Gastrocnemius medialis (tissue), 4 donors: Measurements from ENCODE around the gene USP24. TPM values are rescaled to one million over a fixed set of nuclear protein-coding genes. Genes with fewer than 3 reads are reported as not detected.

Experiments used
- ATAC-seq, 2 donors: fragments of 150-250 bp; one replicate each; pipeline ENCODE4 v1.9.1; 2016
- DNase-seq, 2 donors: peaks; one replicate each; pipeline ENCODE4 v3.0.0-alpha.2; 2019
- H3K27ac ChIP-seq, 4 donors: fragments of 200-600 bp; sonication (generic); 1 replicate in 1 of 4; 2 replicates in 3 of 4; pipeline ENCODE4 v1.5.1; 2016 to 2018; ENCODE audit warnings: mild to moderate bottlenecking in 2 of 4, moderate library complexity in 1 of 4
- H3K27me3 ChIP-seq, 3 donors: fragments of 200-600 bp; sonication (generic) in 2 of 3; 1 replicate in 1 of 3; 2 replicates in 2 of 3; pipeline versions ENCODE4 v1.5.1 to v1.6.0; 2016 to 2019; ENCODE audit warnings: mild to moderate bottlenecking in 1 of 3, moderate library complexity in 1 of 3
- H3K36me3 ChIP-seq, 2 donors: fragments of 200-600 bp; sonication (generic) in 1 of 2; one replicate each; pipeline ENCODE4 v1.5.1; 2017 to 2018
- H3K4me1 ChIP-seq, 2 donors: fragments of 200-600 bp; sonication (generic) in 1 of 2; one replicate each; pipeline ENCODE4 v1.5.1; 2016 to 2017; ENCODE audit warnings: mild to moderate bottlenecking in 2 of 2
- H3K4me3 ChIP-seq, 4 donors: fragments of 200-600 bp; sonication (generic) in 3 of 4; 1 replicate in 1 of 4; 2 replicates in 3 of 4; pipeline ENCODE4 v1.5.1; 2016 to 2019; ENCODE audit warnings: mild to moderate bottlenecking in 2 of 4
- H3K9me3 ChIP-seq, 3 donors: fragments of 200-600 bp; sonication (generic) in 2 of 3; 1 replicate in 1 of 3; 2 replicates in 2 of 3; pipeline ENCODE4 v1.5.1; 2016 to 2019
- POLR2A ChIP-seq, 2 donors: fragments of 450-650 bp; IDR thresholded peaks; one replicate each; pipeline ENCODE4 v1.6.1; 2017; ENCODE audit warnings: antibody characterized with exemption in 2 of 2, mild to moderate bottlenecking in 2 of 2, moderate library complexity in 2 of 2
- in situ Hi-C, 4 donors: fragments of 200-750 bp; cut with MboI; loops; one replicate each; pipeline versions ENCODE4 v1.15.0 to v1.8.0; 2017; ENCODE audit warnings: low sequenced_read_pairs in 4 of 4
- intact Hi-C: fragments of 100-400 bp; cut with DNase I; formaldehyde crosslinking; loops from one replicate; pipeline ENCODE4 v1.15.1; 2023; ENCODE audit warnings: low total_unique reads
- total RNA-seq, 4 donors: library from RNA; depleted of rRNA; stranded (reverse); fragments of >200 nt; gene quantifications; one replicate each; pipeline versions ENCODE4 v1.1.0 to v1.2.3, GENCODE V29; 2016
- TF ChIP-seq, protein P1 (sequence below), 5 experiments: fragments of 450-650 bp in 3 of 5; fragments of 200-600 bp in 2 of 5; sonication (generic) in 2 of 5; IDR thresholded peaks in 4 of 5; conservative IDR thresholded peaks in 1 of 5; 1 replicate in 4 of 5; 2 replicates in 1 of 5; pipeline ENCODE4 v1.5.1; 2016 to 2019; ENCODE audit warnings: antibody characterized with exemption in 5 of 5, mild to moderate bottlenecking in 3 of 5, moderate library complexity in 3 of 5

The USP24 gene
- total RNA-seq, 4 donors from 2014 or later = 77.3 to 102 (median 90.8) TPM

DNA sequence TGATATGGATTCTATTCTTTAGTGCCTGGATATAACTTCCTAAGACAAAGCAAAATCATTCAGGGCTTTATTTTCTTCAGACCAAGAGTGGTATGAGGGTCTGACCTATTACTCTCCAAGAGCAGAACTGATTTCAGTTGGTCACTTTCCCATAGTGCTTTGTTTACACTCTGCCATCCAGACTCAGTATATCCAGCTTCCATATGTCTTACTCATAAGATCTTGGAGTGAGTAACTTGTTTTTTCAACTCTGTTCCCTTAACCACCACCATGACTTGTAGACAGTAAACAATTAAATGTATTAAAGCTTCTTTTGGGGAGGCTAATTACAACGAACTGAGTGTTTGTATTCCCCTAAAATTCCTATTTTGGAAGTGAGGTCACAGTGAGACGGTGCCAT, 83.4 kb downstream of the USP24 start:
- TF ChIP-seq POLR2A (IDR thresholded peaks at IDR 0.05) = no peak
- TF ChIP-seq, protein P1, sequence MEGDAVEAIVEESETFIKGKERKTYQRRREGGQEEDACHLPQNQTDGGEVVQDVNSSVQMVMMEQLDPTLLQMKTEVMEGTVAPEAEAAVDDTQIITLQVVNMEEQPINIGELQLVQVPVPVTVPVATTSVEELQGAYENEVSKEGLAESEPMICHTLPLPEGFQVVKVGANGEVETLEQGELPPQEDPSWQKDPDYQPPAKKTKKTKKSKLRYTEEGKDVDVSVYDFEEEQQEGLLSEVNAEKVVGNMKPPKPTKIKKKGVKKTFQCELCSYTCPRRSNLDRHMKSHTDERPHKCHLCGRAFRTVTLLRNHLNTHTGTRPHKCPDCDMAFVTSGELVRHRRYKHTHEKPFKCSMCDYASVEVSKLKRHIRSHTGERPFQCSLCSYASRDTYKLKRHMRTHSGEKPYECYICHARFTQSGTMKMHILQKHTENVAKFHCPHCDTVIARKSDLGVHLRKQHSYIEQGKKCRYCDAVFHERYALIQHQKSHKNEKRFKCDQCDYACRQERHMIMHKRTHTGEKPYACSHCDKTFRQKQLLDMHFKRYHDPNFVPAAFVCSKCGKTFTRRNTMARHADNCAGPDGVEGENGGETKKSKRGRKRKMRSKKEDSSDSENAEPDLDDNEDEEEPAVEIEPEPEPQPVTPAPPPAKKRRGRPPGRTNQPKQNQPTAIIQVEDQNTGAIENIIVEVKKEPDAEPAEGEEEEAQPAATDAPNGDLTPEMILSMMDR (IDR thresholded peaks at IDR 0.05 in 4 of 5, conservative IDR thresholded peaks at IDR 0.05 in 1 of 5) = no peak
- intact Hi-C loops (no loop called here), in situ Hi-C loops (loop anchor here in 2 of 4 donors (10.0 to 25.0 kb wide), 2 partner anchors 1453 to 1456 kb away; partner anchors contain the start of gene PLPP3 (in 1 of the 2))
- H3K27me3 ChIP-seq = no peaks in the 10 kb centered on the region
- H3K4me1 ChIP-seq = no peaks in the 10 kb centered on the region
- H3K9me3 ChIP-seq = no peaks in the 10 kb centered on the region
- DNase-seq (no peak), ATAC-seq (no peak)
- peaks cover 0 to 94% of the 10 kb centered on the region in 2 donors for H3K36me3 ChIP-seq
- no peak overlapping the region for H3K27ac ChIP-seq
- no peak overlapping the region for H3K4me3 ChIP-seq

DNA sequence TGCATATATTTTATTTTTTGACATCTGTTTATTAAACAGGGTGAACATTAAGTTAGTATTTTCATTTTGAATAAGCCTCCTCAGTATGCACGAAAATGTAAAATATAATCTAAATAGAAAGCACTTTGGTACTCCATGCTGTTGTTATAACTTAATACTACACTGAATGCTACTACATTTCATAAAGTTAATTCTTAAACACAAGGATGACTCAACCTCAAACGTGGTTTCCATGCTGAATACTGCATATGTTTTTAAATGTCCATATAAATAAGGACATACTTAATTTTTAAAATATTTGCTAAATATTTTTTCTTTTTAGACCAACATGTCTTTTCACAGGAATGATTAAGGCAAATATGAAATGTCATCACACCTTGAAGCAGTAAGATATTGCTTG, 83.9 kb downstream of the USP24 start:
- in situ Hi-C loops (loop anchor here in 2 of 4 donors (10.0 to 25.0 kb wide), 2 partner anchors 1454 to 1456 kb away; partner anchors contain the start of gene PLPP3 (in 1 of the 2)), intact Hi-C loops (no loop called here)
- ATAC-seq = no peak

DNA sequence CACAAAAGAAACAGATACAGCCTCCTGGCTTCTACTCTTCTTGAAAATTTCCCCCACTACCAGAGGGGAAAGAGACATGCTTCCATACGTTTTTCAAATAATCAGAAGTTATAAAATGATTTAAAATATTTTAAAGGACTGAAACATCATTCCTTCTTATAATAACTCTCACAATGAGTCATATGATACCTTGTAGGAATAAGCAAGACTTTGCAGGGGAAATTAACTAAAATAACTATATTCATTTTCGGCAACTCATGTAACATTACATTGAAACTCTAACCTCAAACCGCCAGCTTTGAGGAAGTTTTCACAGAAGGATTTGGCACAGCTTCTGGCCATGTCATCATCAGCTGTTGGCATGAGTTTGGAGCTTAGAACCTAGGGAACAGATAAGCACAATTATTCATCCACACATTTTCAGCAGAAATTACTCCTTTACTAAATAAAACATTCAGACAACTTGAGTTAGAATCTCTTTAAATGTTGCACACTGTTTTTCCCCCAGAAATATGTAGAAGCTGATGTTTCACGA, 85.9 kb downstream of the USP24 start:
- no peak for TF ChIP-seq POLR2A (IDR thresholded peaks at IDR 0.05)
- TF ChIP-seq, protein P1 (IDR thresholded peaks at IDR 0.05 in 4 of 5, conservative IDR thresholded peaks at IDR 0.05 in 1 of 5) = no peak
- Histone ChIP-seq H3K36me3 (peaks cover 4 to 93% of the 10 kb centered on the region in 2 donors), H3K27me3 (no peaks in the 10 kb centered on the region), H3K4me1 (no peaks in the 10 kb centered on the region), H3K9me3 (no peaks in the 10 kb centered on the region), H3K4me3 (no peak overlapping the region), H3K27ac (no peak overlapping the region)
- ATAC-seq = no peak
- no peak for DNase-seq
- in situ Hi-C loops = loop anchor here in 1 of 4 donors (25.0 kb wide), 1 partner anchor 1458 kb away; the partner anchor contains the start of gene PLPP3
- intact Hi-C loops = no loop called here

More for the DNA sequence above, 83.9 kb downstream of the USP24 start:
- Histone ChIP-seq H3K4me3 (no peak overlapping the region), H3K27me3 (no peaks in the 10 kb centered on the region), H3K4me1 (no peaks in the 10 kb centered on the region), H3K9me3 (no peaks in the 10 kb centered on the region), H3K36me3 (peaks cover 0 to 94% of the 10 kb centered on the region in 2 donors), H3K27ac (no peak overlapping the region)
- no peak for TF ChIP-seq POLR2A (IDR thresholded peaks at IDR 0.05)
- TF ChIP-seq, protein P1 (IDR thresholded peaks at IDR 0.05 in 4 of 5, conservative IDR thresholded peaks at IDR 0.05 in 1 of 5) = no peak
- no peak for DNase-seq

DNA sequence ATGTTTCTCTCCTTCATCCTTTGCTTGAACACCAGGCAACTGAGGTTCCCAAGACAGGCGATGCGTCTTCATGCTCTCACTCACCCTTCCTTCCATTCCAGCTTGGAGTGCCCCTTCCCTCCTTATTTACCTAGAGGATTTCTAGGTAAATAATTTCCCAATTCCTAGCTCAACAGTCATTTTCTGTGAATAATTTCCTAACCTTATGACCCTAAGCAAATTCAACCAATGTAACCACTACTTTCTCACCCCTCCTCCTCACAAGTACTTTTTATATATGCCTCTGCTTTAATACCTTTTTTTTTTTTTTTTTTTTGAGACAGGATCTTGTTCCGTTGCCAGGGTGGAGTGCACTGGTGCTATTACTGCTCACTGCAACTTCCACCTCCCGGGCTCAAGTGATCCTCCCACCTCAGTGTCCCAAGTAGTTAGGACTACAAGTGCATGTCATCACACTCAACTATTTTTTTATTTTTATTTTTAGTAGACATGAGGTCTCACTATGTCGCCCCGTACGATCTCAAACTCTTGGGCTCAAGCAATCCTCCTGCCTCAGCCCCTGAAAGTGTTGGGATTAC, 86.7 kb downstream of the USP24 start:
- ATAC-seq = no peak
- TF ChIP-seq, protein P1 (IDR thresholded peaks at IDR 0.05 in 4 of 5, conservative IDR thresholded peaks at IDR 0.05 in 1 of 5) = no peak
- TF ChIP-seq POLR2A (IDR thresholded peaks at IDR 0.05) = no peak
- Histone ChIP-seq H3K27ac (no peak overlapping the region), H3K4me1 (no peaks in the 10 kb centered on the region), H3K36me3 (peaks cover 11 to 93% of the 10 kb centered on the region in 2 donors), H3K27me3 (no peaks in the 10 kb centered on the region), H3K9me3 (no peaks in the 10 kb centered on the region), H3K4me3 (no peak overlapping the region)
- intact Hi-C loops (no loop called here), in situ Hi-C loops (loop anchor here in 1 of 4 donors (25.0 kb wide), 1 partner anchor 1459 kb away; the partner anchor contains the start of gene PLPP3)
- DNase-seq = no peak
